Right hindlimb (tissue), 1 donor: ENCODE measurements around the gene SSX5.
"Not testable (repeated sequence)": the region's sequence is repeated elsewhere in the genome, so short reads cannot be mapped to it uniquely, and the experiment has no call there.

ENCODE experiments used
- DNase-seq: peaks from one replicate; pipeline ENCODE4 v3.0.0-alpha.2; 2018

The SSX5 gene, protein sequence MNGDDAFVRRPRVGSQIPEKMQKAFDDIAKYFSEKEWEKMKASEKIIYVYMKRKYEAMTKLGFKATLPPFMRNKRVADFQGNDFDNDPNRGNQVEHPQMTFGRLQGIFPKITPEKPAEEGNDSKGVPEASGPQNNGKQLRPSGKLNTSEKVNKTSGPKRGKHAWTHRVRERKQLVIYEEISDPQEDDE

DNA sequence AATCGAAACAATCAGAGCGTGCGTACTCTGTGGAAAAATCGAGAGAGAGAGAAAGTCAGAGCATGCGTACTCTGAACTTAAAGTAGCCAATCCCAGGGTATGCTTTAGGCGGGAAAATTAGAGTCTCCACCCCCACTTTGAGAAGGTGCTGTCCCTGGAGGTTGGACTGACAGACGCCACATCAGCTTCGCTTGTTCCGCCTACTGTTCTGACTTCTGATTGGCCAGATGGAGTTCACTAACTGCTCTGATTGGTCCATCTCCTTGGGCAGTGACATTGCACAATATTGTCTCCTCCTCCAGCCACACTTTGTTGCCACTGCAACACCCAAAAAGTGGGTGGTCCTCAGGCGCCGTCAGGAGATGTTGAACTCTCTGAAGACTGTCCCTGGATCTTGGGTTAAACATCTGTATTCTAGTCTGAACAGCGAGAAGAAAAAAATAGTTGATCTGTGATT, at the start of gene SSX5:
TSS of gene SSX5 (minus strand) at position 51 of the 457 bp plus-strand sequence. CDS start 1,437 bp downstream, outside the sequence.
- no peak for DNase-seq

DNA sequence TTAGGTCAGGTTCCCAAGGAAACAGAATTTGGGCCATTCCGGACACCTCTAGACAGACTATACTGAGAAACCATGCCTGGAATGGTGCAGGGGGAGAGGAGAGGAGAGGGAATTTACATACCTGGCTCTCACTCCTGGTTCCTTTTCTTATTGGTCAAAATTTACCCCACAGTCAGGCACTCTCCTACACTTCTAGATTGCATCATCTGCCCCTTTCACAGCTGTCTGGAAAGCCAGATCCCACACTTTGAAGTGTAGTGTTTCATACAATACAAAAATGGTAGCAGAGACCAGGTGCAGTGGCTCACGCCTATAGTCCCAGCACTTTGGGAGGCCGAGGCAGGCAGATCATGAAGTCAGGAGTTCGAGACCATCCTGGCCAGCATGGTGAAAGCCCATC, 27.6 kb upstream of the SSX5 start:
- DNase-seq: not testable (repeated sequence)

DNA sequence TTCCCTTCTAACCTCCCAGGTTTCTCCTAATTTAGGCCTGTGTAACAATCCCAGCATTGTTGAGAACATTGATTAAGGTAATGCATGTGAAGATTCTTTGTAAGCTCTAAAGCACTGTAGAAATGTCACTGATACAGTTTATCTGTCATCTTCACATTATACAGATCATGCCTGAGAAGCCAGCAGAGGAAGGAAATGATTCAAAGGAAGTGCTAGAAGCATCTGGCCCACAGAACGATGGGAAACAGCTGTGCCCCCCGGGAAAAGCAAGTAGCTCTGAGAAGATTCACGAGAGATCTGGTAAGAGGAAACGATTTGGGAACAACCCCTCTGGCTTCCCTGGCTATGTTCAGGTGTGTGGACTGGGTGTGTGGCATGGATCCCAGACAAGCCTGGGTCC, 17.7 kb upstream of the SSX5 start:
- DNase-seq: not testable (repeated sequence)

DNA sequence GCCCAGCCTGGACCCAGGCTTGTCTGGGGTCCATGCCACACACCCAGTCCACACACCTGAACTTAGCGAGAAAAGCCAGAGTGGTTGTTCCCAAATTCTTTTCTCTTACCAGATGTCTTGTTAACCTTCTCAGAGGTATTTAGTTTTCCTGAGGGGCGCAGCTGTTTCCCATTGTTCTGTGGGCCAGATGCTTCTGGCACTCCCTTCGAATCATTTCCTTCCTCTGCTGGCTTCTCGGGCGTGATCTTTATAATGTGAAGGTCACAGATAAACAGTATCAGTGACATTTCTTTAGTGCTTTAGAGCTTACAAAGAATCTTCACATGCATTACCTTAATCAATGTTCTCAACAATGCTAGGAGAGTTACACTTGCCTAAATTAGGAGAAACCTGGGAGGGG, 6.6 kb downstream of the SSX5 start:
- not testable (repeated sequence) for DNase-seq

DNA sequence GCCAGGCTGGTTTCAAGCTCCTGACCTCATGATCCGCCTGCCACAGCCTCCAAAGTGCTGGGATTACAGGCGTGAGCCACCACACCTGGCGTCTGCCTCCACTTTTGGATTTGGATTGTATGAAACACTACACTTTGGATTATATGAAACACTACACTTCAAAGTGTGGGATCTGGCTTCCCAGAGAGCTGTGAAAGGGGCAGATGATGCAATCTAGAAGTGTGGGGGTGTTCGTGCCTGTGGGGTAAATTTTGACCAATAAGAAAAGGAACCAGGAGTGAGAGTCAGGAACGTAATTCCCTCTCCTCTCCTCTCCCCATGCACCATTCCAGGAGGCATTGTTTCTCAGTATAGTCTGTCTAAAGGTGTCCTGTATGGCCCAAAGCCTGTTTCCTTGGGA, 14.7 kb downstream of the SSX5 start:
- DNase-seq: not testable (repeated sequence)

DNA sequence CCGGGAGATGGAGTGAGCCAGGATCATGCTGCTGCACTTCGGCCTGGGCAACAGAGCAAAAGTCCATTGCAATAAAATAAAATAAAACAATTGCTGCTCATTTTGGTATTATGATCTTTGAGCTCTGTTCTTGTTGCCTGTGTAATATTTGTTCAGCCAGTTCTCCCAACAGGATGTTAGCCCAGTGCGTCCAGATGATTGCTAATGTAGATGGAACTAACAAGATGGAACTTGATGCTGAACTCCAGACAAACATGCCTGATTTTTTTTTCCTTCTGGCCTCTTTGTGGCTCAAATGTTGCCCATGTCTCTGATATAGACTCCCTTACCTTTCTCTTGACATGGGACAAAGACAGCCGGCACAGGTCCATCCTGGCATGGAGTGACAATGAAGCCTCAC, 15.8 kb downstream of the SSX5 start:
- DNase-seq: no peak

DNA sequence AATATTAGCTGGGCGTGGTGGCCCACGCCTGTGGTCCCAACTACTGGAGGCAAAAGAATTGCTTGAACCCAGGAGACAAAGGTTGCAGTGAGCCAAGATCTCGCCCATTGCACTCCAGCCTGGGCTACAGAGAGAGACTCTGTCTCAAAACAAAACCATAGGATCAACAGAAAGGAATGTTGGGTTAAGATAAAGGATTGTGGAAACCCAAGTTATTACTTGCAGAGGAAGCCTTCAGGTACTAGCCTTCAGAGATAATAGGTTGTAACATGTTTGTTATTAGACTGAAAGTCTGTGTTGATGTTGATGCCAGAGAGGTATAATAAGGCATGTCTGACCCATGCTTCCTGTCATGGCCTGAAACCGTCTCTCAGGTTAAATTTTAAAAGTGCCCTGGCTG, 16.9 kb downstream of the SSX5 start:
- DNase-seq: no peak

DNA sequence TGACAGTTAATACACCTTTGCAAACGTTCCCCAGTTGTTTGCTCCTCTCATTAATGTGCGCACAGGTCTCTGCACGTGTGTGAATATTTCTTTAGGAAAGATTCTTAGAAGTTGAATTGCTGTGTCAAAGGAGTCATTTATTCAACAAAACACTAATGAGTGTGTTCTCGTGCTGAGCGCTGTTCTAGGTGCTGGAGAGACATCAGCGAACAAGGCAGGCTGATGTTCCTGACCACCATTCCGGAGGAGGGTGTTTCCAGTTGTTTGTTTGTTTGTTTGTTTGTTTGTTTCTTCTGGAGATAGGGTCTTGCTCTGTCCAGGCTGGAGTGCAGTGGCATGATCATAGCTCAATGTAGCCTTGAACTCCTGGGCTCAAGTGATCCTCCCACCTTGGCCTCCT, 30.3 kb downstream of the SSX5 start:
- DNase-seq: not testable (repeated sequence)

DNA sequence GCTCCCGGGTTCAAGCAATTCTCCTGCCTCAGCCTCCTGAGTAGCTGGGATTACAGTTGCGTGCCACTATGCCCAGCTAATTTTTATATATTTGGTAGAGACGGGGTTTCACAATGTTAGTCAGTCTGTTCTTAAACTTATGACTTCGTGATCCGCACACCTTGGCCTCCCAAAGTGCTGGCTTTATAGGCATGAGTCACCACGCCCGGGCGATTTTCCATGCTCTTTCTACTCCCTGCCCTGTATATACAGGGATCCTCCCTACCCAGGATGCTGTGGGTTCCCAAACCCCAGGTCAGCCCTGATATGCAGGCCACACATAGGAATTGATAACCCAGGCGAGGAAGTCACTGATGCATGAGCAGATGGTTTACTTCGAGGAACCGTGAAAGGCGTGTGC, 31.4 kb downstream of the SSX5 start:
- DNase-seq: no peak

DNA sequence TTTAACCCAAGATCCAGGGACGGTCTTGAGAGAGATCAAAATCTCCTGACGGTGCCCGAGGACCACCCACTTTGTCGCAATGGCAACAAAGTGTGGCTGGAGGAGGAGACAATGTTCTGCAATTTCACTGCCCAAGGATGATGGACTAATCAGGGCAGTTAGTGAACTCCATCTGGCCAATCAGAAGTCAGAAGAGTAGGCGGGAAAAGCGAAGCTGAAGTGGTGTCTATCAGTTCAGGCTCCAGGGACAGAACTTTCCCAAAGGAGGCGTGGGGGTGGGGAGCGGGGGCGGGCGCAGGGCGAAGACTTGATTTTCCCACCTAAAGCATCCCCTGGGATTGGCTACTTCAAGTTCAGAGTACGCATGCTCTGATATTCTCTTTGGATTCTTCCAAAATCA, 40.6 kb downstream of the SSX5 start:
- DNase-seq: no peak

DNA sequence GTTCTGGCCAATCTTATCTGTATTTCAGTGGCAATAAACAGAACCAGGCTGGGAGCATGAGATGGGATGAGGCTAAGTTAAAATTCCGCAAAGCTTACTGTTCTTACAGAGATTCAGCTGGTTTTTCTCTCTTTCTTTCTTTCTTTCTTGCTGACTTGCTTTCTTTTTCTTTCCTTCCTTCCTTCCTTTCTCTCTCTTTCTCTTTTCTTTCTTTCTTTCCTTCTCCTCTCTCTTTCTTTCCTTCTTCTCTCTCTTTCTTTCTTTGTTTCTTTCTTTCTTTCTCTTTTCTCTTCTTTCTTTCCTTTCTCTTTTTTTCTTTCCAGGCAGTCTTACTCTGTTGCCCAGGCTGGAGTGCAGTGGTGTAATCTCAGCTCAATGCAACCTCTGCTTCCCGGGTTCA, 41.8 kb downstream of the SSX5 start:
- DNase-seq: no peak

DNA sequence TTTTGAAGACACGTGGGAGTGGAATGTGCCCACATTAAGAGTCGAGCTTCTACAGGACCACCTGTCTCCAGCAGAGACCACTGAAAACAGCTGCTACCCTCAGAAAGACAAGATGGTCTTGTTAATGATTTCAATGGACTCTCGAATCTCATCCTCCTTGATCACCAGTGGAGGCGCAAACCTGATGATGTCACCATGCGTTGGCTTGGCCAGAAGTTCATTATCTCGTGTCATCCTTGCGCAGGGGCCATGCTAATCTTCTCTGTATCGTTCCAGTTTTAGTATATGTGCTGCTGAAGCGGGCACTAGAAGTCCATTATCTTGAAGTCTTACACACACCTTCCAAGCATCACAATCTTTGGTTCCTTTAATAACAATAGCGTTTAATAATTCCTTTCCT, 42.8 kb downstream of the SSX5 start:
- DNase-seq: no peak

DNA sequence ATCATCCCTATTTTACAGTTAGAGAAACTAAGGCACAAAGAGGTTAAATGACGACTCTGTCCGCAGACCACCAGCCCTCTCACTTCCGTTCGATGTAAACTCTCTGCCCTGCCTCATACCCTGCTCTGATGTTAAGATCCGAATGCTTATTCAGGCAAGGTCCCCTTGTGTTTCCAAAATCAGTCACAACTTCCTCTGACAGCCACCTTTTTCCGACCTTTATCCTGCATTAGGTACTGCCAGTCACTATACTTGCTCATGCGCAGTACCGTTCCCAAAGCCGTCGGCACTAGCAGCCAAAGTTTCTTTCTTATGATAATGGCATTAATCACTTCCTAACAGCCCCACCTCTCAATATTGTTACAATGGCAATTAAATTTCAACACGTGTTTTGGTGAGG, 53.9 kb downstream of the SSX5 start:
- not testable (repeated sequence) for DNase-seq

DNA sequence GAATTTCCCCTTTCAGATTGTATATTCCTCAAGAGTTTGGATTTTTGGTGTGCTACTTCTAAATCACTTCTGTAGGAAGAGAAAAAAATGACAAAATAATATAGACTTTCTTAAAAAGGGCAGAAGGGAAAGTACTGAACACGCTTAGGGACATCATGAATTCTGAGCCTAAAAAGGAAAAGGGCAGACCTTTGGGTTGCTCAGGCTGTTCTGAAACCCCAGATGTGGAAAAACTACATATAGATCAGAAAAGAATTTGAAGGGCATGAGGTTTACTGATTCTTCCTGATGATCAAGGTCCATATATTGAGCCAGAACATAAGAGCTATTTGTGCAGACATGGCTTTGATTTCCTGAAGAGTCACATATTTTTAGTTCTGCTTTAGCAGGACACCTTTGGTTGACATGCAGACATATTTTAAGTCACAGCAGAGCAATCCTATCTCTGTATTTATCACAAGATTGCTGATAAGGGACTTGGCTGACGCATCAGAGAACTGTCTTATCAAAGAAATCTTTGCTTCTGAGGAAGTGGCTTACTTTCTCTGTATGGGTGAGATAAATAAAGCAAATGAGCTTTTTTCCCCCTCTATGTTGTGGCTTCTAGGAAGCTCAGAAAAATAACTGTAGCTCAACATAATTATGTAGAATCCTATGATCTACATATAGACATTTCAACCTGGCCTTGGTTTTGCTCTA, 54.6 kb downstream of the SSX5 start:
- DNase-seq: not testable (repeated sequence)

DNA sequence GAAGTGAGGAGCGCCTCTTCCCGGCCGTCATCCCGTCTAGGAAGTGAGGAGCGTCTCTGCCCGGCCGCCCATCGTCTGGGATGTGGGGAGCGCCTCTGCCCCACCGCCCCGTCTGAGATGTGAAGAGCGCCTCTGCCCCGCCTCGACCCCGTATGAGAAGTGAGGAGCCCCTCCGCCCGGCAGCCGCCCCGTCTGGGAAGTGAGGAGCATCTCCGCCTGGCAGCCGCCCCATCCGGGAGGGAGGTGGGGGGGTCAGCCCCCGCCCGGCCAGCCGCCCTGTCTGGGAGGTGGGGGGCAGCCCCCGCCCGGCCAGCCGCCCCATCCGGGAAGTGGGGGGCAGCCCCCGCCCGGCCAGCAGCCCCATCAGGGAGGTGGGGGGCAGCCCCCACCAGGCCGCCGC, 57.5 kb downstream of the SSX5 start:
- not testable (repeated sequence) for DNase-seq
